GM12864 (cell line): ENCODE measurements around the gene MUC5B.

ENCODE experiments used
- DNase-seq: peaks from one replicate; pipeline ENCODE4 v3.0.0-alpha.2; 2011; ENCODE audit warnings: low read depth
- H3K4me3 ChIP-seq: 2 replicates; pipeline ENCODE4 v1.5.1; 2011; ENCODE audit warnings: mild to moderate bottlenecking, low read depth, low read length, control low read depth
- TF ChIP-seq, protein P1 (sequence below): IDR thresholded peaks from 2 replicates; pipeline ENCODE4 v1.5.1; 2011; ENCODE audit warnings: low read depth, mild to moderate bottlenecking, moderate library complexity, low read length, control low read depth, inconsistent platforms; ENCODE audit errors: missing control alignments

Gene MUC5B

DNA sequence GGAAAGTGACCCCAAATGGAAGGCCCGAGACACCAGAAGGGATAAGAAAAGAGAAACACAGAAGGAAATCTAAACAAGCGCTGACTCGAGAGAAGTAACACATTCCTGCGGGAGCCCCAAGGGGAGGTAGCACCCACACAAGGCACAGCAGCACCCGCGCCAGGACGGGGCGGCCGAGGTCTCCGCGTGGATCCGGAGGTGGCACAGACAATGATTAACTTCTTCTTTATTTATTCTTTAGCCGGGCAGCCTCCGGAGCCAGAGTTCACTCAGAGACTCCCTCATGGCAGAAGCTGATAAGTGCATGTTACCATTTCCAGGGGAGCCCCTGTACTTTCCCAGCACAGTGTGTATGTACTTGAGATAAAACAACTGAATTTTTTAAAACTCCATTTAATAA lies 81.5 kb downstream of the MUC5B start:
- no peak overlapping the region for H3K4me3 ChIP-seq
- no peak for DNase-seq

DNA sequence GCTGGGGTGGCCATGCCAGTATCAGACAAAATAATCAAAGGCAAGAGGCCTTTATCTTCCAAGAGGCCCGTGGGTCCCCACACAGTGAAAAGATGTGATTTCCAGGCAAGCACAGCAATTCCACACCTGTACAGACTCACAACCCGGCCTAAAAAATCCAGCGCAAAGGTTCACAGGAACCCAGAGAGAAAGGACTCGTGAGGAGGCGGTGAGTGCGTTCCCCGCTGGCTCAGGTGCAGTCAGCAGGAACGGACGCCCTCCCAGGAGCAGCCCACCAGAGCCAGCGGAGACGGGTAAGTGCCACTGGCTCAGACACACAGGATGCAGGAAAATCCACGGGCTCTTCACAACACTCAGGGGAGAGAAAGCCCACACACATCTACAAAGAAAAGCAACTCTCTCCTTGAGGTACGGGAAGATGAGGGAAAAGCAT lies 82.2 kb downstream of the MUC5B start:
- no peak overlapping the region for H3K4me3 ChIP-seq
- TF ChIP-seq, protein P1, sequence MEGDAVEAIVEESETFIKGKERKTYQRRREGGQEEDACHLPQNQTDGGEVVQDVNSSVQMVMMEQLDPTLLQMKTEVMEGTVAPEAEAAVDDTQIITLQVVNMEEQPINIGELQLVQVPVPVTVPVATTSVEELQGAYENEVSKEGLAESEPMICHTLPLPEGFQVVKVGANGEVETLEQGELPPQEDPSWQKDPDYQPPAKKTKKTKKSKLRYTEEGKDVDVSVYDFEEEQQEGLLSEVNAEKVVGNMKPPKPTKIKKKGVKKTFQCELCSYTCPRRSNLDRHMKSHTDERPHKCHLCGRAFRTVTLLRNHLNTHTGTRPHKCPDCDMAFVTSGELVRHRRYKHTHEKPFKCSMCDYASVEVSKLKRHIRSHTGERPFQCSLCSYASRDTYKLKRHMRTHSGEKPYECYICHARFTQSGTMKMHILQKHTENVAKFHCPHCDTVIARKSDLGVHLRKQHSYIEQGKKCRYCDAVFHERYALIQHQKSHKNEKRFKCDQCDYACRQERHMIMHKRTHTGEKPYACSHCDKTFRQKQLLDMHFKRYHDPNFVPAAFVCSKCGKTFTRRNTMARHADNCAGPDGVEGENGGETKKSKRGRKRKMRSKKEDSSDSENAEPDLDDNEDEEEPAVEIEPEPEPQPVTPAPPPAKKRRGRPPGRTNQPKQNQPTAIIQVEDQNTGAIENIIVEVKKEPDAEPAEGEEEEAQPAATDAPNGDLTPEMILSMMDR: no peak
- no peak for DNase-seq

More for the DNA sequence above, 81.5 kb downstream of the MUC5B start:
- TF ChIP-seq, protein P1: no peak

DNA sequence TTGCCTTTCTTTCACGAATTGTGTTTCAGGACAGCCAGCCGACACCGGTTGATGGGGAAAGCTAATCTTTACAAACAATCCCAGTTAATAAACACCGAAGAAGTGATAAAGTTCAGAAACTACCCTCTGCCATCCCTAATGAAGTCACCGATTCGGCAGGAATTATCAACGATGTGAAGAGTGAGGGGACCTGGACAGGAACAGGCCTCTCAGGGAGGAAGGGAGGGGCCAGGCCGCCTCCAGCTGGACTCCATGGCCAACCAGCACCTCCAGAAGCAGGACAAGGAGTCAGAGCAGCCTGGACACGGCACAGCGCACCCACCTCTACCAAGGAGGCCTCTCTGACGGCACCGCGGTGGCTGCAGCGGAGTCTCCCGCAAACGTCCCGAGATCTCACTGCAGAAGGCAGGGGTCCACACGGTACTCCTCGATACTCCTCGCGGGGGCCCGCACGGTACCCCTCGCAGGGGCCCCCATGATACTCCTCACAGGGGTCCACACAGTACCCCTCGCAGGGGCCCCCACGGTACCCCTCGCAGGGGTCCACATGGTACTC lies 82.7 kb downstream of the MUC5B start:
- DNase-seq: no peak
- TF ChIP-seq, protein P1: no peak
- no peak overlapping the region for H3K4me3 ChIP-seq

DNA sequence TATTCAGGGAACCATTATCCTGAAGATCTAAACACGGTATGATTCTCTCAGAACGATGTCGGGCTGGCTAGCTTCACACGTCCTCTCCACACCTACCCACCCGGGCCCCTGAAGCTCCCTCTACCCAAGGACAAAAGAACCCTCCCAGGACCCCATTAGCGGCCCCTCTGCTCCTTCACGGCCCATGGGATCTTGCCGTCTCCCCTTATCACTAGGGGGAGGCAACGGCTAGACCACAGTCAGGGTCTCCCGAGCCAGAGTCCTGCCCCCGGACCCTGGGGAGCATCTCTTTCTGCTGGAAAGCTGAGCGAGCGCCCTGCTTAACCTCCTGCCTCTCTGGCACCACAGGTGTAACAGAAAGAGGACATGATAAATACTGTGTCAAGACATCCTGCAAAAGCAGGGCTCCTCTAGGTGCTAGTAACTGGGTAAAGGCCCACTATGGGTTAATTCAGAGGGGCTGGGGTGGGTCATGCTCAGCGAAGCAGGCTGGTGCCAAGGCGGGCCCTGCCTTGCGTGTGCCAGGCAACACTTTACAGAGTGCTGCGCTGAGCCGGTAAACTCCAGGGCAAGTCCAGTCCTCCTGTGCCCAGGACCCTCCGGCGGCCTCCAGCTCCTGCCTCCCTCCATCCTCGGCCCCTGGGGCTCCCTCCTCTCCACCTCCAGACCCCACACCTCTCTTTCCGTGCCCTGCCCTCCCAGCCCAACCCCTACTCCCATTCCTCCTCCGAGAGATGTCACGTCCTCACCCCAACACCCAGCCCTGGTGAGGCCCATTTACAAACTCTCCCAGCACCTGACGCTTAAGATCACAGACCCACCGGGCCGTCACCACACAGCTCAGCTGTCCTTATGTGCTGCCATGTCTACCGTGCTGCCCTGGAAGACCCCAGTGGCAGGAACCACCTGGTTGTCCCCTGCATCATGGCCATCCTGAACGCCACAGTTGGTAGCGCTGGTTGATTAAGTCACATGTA lies 83.6 kb downstream of the MUC5B start:
- DNase-seq: no peak
- H3K4me3 ChIP-seq: no peak overlapping the region
- TF ChIP-seq, protein P1: no peak

DNA sequence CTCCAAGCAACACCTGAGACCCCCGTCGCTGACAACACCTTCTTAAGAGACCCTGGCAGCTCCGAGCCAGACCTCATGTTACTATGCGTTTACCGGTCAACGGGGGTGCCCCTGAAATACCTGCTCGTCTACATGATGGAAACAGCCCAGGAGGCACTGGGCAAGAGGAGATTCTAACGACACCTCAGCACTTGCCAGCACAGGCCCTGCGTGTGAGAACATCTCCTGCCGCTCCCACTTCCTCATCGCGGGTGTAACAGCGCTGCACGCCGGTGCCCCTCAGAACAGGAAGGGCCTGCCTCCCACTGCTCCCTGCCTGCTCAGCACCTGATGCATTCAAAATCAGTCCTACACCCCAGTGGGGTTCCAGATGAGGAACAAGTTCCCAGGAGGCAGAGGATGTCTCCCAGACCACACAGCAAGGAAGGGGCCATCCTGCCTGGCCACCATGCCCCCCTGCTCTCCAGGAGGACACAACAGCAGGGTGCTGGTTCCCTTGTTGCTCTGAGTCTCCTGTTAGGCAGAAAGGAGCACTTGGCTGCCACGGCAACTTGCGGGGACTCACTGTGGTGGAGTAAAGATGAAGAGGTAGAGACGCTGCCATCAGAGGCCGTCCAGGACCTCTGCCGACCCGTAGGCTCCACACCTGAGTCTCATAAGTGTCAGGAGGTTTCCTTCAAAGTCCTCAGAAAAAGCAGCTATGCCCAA lies 84.5 kb downstream of the MUC5B start:
- no peak for DNase-seq
- TF ChIP-seq, protein P1: no peak
- no peak overlapping the region for H3K4me3 ChIP-seq

DNA sequence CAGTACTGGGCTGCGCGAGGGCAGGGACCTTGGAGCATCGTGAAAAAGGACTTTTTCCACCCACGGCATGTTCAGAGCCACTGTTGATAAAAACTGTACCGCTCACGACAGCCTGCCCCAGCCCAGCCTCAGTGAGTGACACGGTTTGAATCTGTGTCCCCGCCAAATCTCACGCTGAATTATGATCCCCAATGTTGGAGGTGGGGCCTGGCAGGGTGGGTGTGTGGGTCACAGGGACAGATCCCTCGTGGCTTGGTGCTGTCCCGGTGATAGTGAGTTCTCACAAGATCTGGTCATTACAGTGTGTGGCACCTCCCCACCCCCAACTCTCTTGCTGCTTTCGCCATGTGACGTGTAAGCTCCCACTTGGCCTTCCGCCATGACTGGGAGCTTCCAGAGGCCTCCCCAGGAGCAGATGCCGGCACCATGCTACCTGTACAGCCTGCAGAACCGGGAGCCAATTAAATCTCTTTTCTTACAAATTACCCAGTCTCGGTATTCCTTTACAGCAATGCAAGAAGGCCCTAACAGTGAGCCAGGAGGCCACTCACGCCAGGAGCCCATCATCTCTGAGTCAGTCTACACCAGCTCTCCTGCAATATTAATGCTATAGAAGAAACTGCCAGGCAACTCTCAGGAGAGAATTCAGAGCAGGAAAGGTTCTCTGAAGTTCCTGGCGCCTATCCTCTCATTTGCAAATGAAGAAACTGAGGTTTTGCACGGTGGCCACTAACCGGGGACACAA lies 85.3 kb downstream of the MUC5B start:
- no peak for DNase-seq
- TF ChIP-seq, protein P1: no peak
- H3K4me3 ChIP-seq: peak overlapping the region; percentile 78
